AG04449 (cell line): ENCODE measurements around the gene ABCC6.

Experiments used
- CTCF ChIA-PET: fragments of 350-600 bp; formaldehyde crosslinking; extraction: SDS; loops from one replicate; lab custom pipeline; 2021; ENCODE audit warnings: antibody characterized with exemption; lab: Yijun Ruan, JAX
- POLR2A ChIA-PET: fragments of 400-600, 350-600 bp; formaldehyde crosslinking; extraction: SDS; loops from one replicate; lab custom pipeline; 2020; ENCODE audit warnings: antibody characterized with exemption, inconsistent platforms; lab: Yijun Ruan, JAX
- DNase-seq: peaks from one replicate; pipeline ENCODE4 v3.0.0-alpha.2; 2010; ENCODE audit warnings: low read depth, low spot score
- H3K4me3 ChIP-seq: 2 replicates; pipeline ENCODE4 v1.5.1; 2011; ENCODE audit warnings: low read depth, mild to moderate bottlenecking, control low read depth, low read length
- TF ChIP-seq, protein P1 (sequence below): IDR thresholded peaks from one replicate; pipeline ENCODE4 v1.5.1; 2011; ENCODE audit warnings: mild to moderate bottlenecking, moderate library complexity, low read length, control low read depth, inconsistent platforms; ENCODE audit not compliant: insufficient read depth; ENCODE audit errors: missing control alignments

Gene ABCC6

DNA sequence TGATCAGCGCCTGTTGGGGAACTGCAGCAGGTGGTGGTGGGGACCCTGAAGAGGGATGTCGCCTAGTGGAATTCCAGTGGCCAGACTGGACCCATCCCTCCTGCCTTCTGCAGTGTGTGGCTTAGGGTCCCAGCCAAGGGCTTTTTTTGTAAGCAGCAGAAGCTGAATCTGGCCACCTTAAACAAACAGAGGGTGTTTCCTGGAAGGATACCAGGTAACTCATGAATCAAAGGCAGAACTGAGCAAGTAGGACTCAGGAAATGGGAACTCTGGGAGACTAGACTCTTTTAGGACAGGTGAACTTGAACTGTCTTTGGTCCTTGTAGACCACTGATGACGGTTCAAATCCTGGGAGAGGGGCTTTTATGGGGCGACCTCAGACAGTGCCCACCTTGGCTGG is 124.0 kb downstream of the ABCC6 start:
- no peak for DNase-seq
- POLR2A ChIA-PET: no interaction called here
- TF ChIP-seq, protein P1, sequence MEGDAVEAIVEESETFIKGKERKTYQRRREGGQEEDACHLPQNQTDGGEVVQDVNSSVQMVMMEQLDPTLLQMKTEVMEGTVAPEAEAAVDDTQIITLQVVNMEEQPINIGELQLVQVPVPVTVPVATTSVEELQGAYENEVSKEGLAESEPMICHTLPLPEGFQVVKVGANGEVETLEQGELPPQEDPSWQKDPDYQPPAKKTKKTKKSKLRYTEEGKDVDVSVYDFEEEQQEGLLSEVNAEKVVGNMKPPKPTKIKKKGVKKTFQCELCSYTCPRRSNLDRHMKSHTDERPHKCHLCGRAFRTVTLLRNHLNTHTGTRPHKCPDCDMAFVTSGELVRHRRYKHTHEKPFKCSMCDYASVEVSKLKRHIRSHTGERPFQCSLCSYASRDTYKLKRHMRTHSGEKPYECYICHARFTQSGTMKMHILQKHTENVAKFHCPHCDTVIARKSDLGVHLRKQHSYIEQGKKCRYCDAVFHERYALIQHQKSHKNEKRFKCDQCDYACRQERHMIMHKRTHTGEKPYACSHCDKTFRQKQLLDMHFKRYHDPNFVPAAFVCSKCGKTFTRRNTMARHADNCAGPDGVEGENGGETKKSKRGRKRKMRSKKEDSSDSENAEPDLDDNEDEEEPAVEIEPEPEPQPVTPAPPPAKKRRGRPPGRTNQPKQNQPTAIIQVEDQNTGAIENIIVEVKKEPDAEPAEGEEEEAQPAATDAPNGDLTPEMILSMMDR: no peak
- H3K4me3 ChIP-seq: no peak overlapping the region
- CTCF ChIA-PET: no interaction called here
